ENCODE results near the gene RAB5A.
A peak's percentile ranks its signal among the peaks of the same experiment; 100 is the strongest.
"Not testable (repeated sequence)": the region's sequence is repeated elsewhere in the genome, so short reads cannot be mapped to it uniquely, and the experiment has no call there.

RAB5A gene

GRCh38 chr3:19946832-19947548 lies at the start of gene RAB5A:
RAB5A (plus strand) TSS chr3:19947097; CDS start chr3:19950899, 3,802 bp downstream.
- DNase-seq = peak; percentile 97

GRCh38 chr3:19898721-19899120 lies 48.2 kb upstream of the RAB5A start:
- no peak for DNase-seq

GRCh38 chr3:19899264-19899663 lies 47.6 kb upstream of the RAB5A start:
- DNase-seq = no peak

- not testable (repeated sequence) for DNase-seq
Measured at GRCh38 chr3:19899833-19900232, 47.1 kb upstream of the RAB5A start.

- DNase-seq = no peak
Measured at GRCh38 chr3:19901337-19901736, 45.6 kb upstream of the RAB5A start.

- no peak for DNase-seq
Measured at GRCh38 chr3:19901918-19902317, 45.0 kb upstream of the RAB5A start.

- no peak for DNase-seq
Measured at GRCh38 chr3:19903649-19904048, 43.2 kb upstream of the RAB5A start.

- DNase-seq = no peak
Measured at GRCh38 chr3:19907523-19907922, 39.4 kb upstream of the RAB5A start.

GRCh38 chr3:19911452-19911851 lies 35.4 kb upstream of the RAB5A start:
- DNase-seq = no peak

GRCh38 chr3:19917167-19917566 lies 29.7 kb upstream of the RAB5A start:
- no peak for DNase-seq

- no peak for DNase-seq
Measured at GRCh38 chr3:19920401-19921080, 26.4 kb upstream of the RAB5A start.

GRCh38 chr3:19931180-19931692 lies 15.7 kb upstream of the RAB5A start:
- DNase-seq = peak; percentile 65

- DNase-seq = no peak
Measured at GRCh38 chr3:19931767-19932188, 15.1 kb upstream of the RAB5A start.

GRCh38 chr3:19932422-19932821 lies 14.5 kb upstream of the RAB5A start:
- DNase-seq = no peak

GRCh38 chr3:19934098-19934566 lies 12.8 kb upstream of the RAB5A start, which contains the start of gene EFHB:
EFHB (minus strand) TSS chr3:19934217; CDS start chr3:19934018, 199 bp downstream.
- peak; percentile 37 for DNase-seq

- no peak for DNase-seq
Measured at GRCh38 chr3:19937459-19938294, 9.2 kb upstream of the RAB5A start.

GRCh38 chr3:19938295-19938627 lies 8.6 kb upstream of the RAB5A start:
- DNase-seq = no peak

- DNase-seq = no peak
Measured at GRCh38 chr3:19940643-19941042, 6.3 kb upstream of the RAB5A start.

GRCh38 chr3:19945534-19945933 lies 1.4 kb upstream of the RAB5A start:
- no peak for DNase-seq

GRCh38 chr3:19945969-19946831 lies 697 bp upstream of the RAB5A start:
- DNase-seq = no peak

GRCh38 chr3:19947549-19948225 lies 790 bp downstream of the RAB5A start:
- DNase-seq = peak; percentile 66

GRCh38 chr3:19948226-19948591 lies 1.3 kb downstream of the RAB5A start:
- DNase-seq = no peak
